ENCODE results near the gene OSBPL3.

Gene OSBPL3

GRCh38 chr7:24952464-24952863, 27.5 kb downstream of the OSBPL3 start:
- no peak for DNase-seq

- DNase-seq = no peak
Measured at GRCh38 chr7:24951441-24951980, 28.5 kb downstream of the OSBPL3 start.

GRCh38 chr7:24949884-24950283, 30.1 kb downstream of the OSBPL3 start:
- DNase-seq = no peak

GRCh38 chr7:24948739-24949138, 31.2 kb downstream of the OSBPL3 start:
- no peak for DNase-seq

GRCh38 chr7:24946467-24946866, 33.5 kb downstream of the OSBPL3 start:
- DNase-seq = no peak

- DNase-seq = no peak
Measured at GRCh38 chr7:24945899-24946298, 34.1 kb downstream of the OSBPL3 start.

- no peak for DNase-seq
Measured at GRCh38 chr7:24943096-24943948, 36.7 kb downstream of the OSBPL3 start.

GRCh38 chr7:24942226-24942625, 37.8 kb downstream of the OSBPL3 start:
- DNase-seq = no peak

- no peak for DNase-seq
Measured at GRCh38 chr7:24939416-24939815, 40.6 kb downstream of the OSBPL3 start.

GRCh38 chr7:24936121-24936824, 43.7 kb downstream of the OSBPL3 start:
- no peak for DNase-seq

- no peak for DNase-seq
Measured at GRCh38 chr7:24933298-24933697, 46.7 kb downstream of the OSBPL3 start.

- no peak for DNase-seq
Measured at GRCh38 chr7:24932815-24933214, 47.2 kb downstream of the OSBPL3 start.

GRCh38 chr7:24932389-24932788, 47.6 kb downstream of the OSBPL3 start:
- DNase-seq = no peak

- DNase-seq = no peak
Measured at GRCh38 chr7:24931844-24932243, 48.1 kb downstream of the OSBPL3 start.

GRCh38 chr7:24930856-24931255, 49.1 kb downstream of the OSBPL3 start:
- no peak for DNase-seq

- no peak for DNase-seq
Measured at GRCh38 chr7:24926623-24927524, 53.1 kb downstream of the OSBPL3 start.

GRCh38 chr7:24924375-24924774, 55.6 kb downstream of the OSBPL3 start:
- DNase-seq = peak; percentile 25

- DNase-seq = no peak
Measured at GRCh38 chr7:24923172-24923865, 56.7 kb downstream of the OSBPL3 start.

GRCh38 chr7:24922099-24922773, 57.7 kb downstream of the OSBPL3 start:
- no peak for DNase-seq

GRCh38 chr7:24921362-24921679, 58.7 kb downstream of the OSBPL3 start:
- DNase-seq = no peak

- no peak for DNase-seq
Measured at GRCh38 chr7:24920451-24921361, 59.3 kb downstream of the OSBPL3 start.
